OCI-LY3 (cell line): ENCODE measurements around the gene FSTL4.

Source experiments
- H2AFZ ChIP-seq: fragments of 200-600, 300-600 bp; shearing (Covaris generic); 2 replicates; pipeline ENCODE4 v1.6.0; 2014; ENCODE audit warnings: antibody characterized with exemption, low read depth, low read length
- H3K27ac ChIP-seq: fragments of 200-600, 300-600 bp; sonication (generic); 2 replicates; pipeline ENCODE4 v1.5.1; 2014; ENCODE audit warnings: mild to moderate bottlenecking, low read length, moderate library complexity, mixed read lengths
- H3K27me3 ChIP-seq: fragments of 200-600, 300-600 bp; sonication (generic); 2 replicates; pipeline ENCODE4 v1.6.1; 2014; ENCODE audit warnings: low read depth, low read length, mixed read lengths
- H3K36me3 ChIP-seq: fragments of 200-600, 300-600 bp; sonication (generic); replicated peaks from 2 replicates; pipeline ENCODE3; 2014; ENCODE audit warnings: low read depth, low read length, mixed read lengths
- H3K4me1 ChIP-seq: fragments of 300-600, 200-600 bp; sonication (generic); 2 replicates; pipeline ENCODE4 v1.6.1; 2014; ENCODE audit warnings: low read length, mixed read lengths
- H3K4me2 ChIP-seq: fragments of 200-600, 300-600 bp; sonication (generic); 2 replicates; pipeline ENCODE4 v1.6.1; 2014; ENCODE audit warnings: low read length, mixed read lengths
- H3K4me3 ChIP-seq: fragments of 300-600, 200-600 bp; sonication (generic); 2 replicates; pipeline ENCODE4 v1.5.1; 2014; ENCODE audit warnings: antibody characterized with exemption, mild to moderate bottlenecking, low read length, moderate library complexity
- H3K79me2 ChIP-seq: fragments of 300-600, 200-600 bp; shearing (Covaris generic); 2 replicates; pipeline ENCODE4 v1.6.1; 2014; ENCODE audit warnings: mild to moderate bottlenecking, low read length, mixed read lengths
- H3K9ac ChIP-seq: fragments of 300-600, 200-600 bp; shearing (Covaris generic); 2 replicates; pipeline ENCODE4 v1.6.0; 2014; ENCODE audit warnings: mild to moderate bottlenecking, low read length, moderate library complexity
- H3K9me3 ChIP-seq: fragments of 200-600, 300-600 bp; shearing (Covaris generic); 2 replicates; pipeline ENCODE4 v1.6.1; 2014; ENCODE audit warnings: low read length, mixed read lengths; ENCODE audit not compliant: insufficient read depth
- H4K20me1 ChIP-seq: fragments of 200-600, 300-600 bp; sonication (generic); 2 replicates; pipeline ENCODE4 v1.6.1; 2016; ENCODE audit warnings: low read length, mixed read lengths; ENCODE audit not compliant: insufficient read depth
- CTCF ChIP-seq: fragments of 200-600, 300-600 bp; sonication (generic); IDR thresholded peaks from 2 replicates; pipeline ENCODE4 v1.5.1; 2014; ENCODE audit warnings: antibody characterized with exemption, low read length, low read depth
- EZH2phosphoT487 ChIP-seq: fragments of 200-600 bp; shearing (Covaris generic); IDR thresholded peaks from 2 replicates; pipeline ENCODE4 v1.6.1; 2018; ENCODE audit warnings: antibody characterized with exemption, mixed run types, low read depth

FSTL4 gene

GRCh38 chr5:133497608-133498348 is 114.6 kb downstream of the FSTL4 start:
- H3K79me2 ChIP-seq, result no peaks in the 10 kb centered on the region
- H3K9me3 ChIP-seq, result no peaks in the 10 kb centered on the region
- TF ChIP-seq EZH2phosphoT487, result no peak
- no peak for TF ChIP-seq CTCF
- H4K20me1 ChIP-seq, result no peaks in the 10 kb centered on the region
- no peaks in the 10 kb centered on the region for H3K27me3 ChIP-seq
- H3K4me1 ChIP-seq, result no peaks in the 10 kb centered on the region
- no peak overlapping the region for H2AFZ ChIP-seq
- no peaks in the 10 kb centered on the region for H3K36me3 ChIP-seq
- no peak overlapping the region for H3K27ac ChIP-seq
- no peak overlapping the region for H3K4me2 ChIP-seq
- no peak overlapping the region for H3K4me3 ChIP-seq
- H3K9ac ChIP-seq, result no peak overlapping the region

- H2AFZ ChIP-seq, result no peak overlapping the region
- H4K20me1 ChIP-seq, result no peaks in the 10 kb centered on the region
- H3K79me2 ChIP-seq, result no peaks in the 10 kb centered on the region
- TF ChIP-seq EZH2phosphoT487 (no peak), CTCF (no peak)
- no peaks in the 10 kb centered on the region for H3K4me1 ChIP-seq
- H3K4me3 ChIP-seq, result no peak overlapping the region
- no peak overlapping the region for H3K4me2 ChIP-seq
- H3K9me3 ChIP-seq, result no peaks in the 10 kb centered on the region
- no peak overlapping the region for H3K9ac ChIP-seq
- H3K27me3 ChIP-seq, result no peaks in the 10 kb centered on the region
- H3K36me3 ChIP-seq, result no peaks in the 10 kb centered on the region
- no peak overlapping the region for H3K27ac ChIP-seq
These were observed 115.7 kb downstream of the FSTL4 start for GRCh38 chr5:133496631-133497030.

- no peaks in the 10 kb centered on the region for H3K36me3 ChIP-seq
- H3K9me3 ChIP-seq, result no peaks in the 10 kb centered on the region
- H3K4me1 ChIP-seq, result peaks cover 3% of the 10 kb centered on the region; the same call in 1 of the 2 replicates
- H4K20me1 ChIP-seq, result no peaks in the 10 kb centered on the region
- H3K79me2 ChIP-seq, result no peaks in the 10 kb centered on the region
- no peak overlapping the region for H3K4me3 ChIP-seq
- no peak for TF ChIP-seq CTCF
- no peak for TF ChIP-seq EZH2phosphoT487
- H2AFZ ChIP-seq, result no peak overlapping the region
- no peak overlapping the region for H3K27ac ChIP-seq
- H3K9ac ChIP-seq, result no peak overlapping the region
- H3K4me2 ChIP-seq, result no peak overlapping the region
- no peaks in the 10 kb centered on the region for H3K27me3 ChIP-seq
These were observed 117.5 kb downstream of the FSTL4 start for GRCh38 chr5:133494923-133495246.

GRCh38 chr5:133494232-133494922 is 118.0 kb downstream of the FSTL4 start:
- Histone ChIP-seq H4K20me1 (no peaks in the 10 kb centered on the region), H3K27ac (no peak overlapping the region), H3K9ac (no peak overlapping the region), H2AFZ (no peak overlapping the region), H3K79me2 (no peaks in the 10 kb centered on the region), H3K4me1 (peaks cover 5% of the 10 kb centered on the region; the same call in 1 of the 2 replicates), H3K9me3 (no peaks in the 10 kb centered on the region), H3K4me2 (no peak overlapping the region), H3K4me3 (no peak overlapping the region), H3K36me3 (no peaks in the 10 kb centered on the region), H3K27me3 (no peaks in the 10 kb centered on the region)
- no peak for TF ChIP-seq CTCF
- TF ChIP-seq EZH2phosphoT487, result no peak
